ENCODE results near the gene BRMS1.
A peak's percentile ranks its signal among the peaks of the same experiment; 100 is the strongest.
"Not testable (repeated sequence)": the region's sequence is repeated elsewhere in the genome, so short reads cannot be mapped to it uniquely, and the experiment has no call there.

The BRMS1 gene

GRCh38 chr11:66362481-66363147, 17.7 kb upstream of the BRMS1 start:
- no peak for DNase-seq

- DNase-seq, result no peak
Observed at GRCh38 chr11:66361502-66361941, 16.6 kb upstream of the BRMS1 start.

- DNase-seq, result no peak
Observed at GRCh38 chr11:66360406-66361073, 15.6 kb upstream of the BRMS1 start.

GRCh38 chr11:66359662-66360087, 14.8 kb upstream of the BRMS1 start:
- no peak for DNase-seq

GRCh38 chr11:66350560-66351235, 5.8 kb upstream of the BRMS1 start:
- DNase-seq, result not testable (repeated sequence)

- no peak for DNase-seq
Observed at GRCh38 chr11:66349084-66349386, 4.1 kb upstream of the BRMS1 start.

- DNase-seq, result peak; percentile 76
Observed at GRCh38 chr11:66347425-66348276, 2.7 kb upstream of the BRMS1 start, which contains the start of gene B4GAT1. TSS of gene B4GAT1 (minus strand) at chr11:66347629. CDS start at chr11:66347545, 84 bp downstream.

GRCh38 chr11:66346476-66347424, 1.8 kb upstream of the BRMS1 start:
- DNase-seq, result no peak

GRCh38 chr11:66345316-66345649, 379 bp upstream of the BRMS1 start:
- no peak for DNase-seq

- no peak for DNase-seq
Observed at GRCh38 chr11:66343176-66343575, 1.7 kb downstream of the BRMS1 start.

- DNase-seq, result no peak
Observed at GRCh38 chr11:66341502-66342126, 3.3 kb downstream of the BRMS1 start.

- DNase-seq, result no peak
Observed at GRCh38 chr11:66340596-66341501, 4.1 kb downstream of the BRMS1 start.

- DNase-seq, result no peak
Observed at GRCh38 chr11:66339686-66340483, 5.0 kb downstream of the BRMS1 start.

- DNase-seq, result no peak
Observed at GRCh38 chr11:66339162-66339675, 5.7 kb downstream of the BRMS1 start.

GRCh38 chr11:66338276-66339161, 6.4 kb downstream of the BRMS1 start:
- no peak for DNase-seq

GRCh38 chr11:66337103-66337899, 7.6 kb downstream of the BRMS1 start:
- DNase-seq, result no peak

Measured in stimulated activated naive CD4-positive, alpha-beta T cell treated with Interleukin-2 at 50 U/mL for 16 hours (primary cell).